K562 (cell line): ENCODE measurements around the gene SCARB2. TPM values are rescaled to one million over a fixed set of nuclear protein-coding genes. Genes with fewer than 3 reads are reported as not detected.

Experiments
- ILF3 ChIP-seq: fragments of 450-650 bp; IDR thresholded peaks from 2 replicates; pipeline ENCODE4 v1.6.1; 2018; ENCODE audit warnings: antibody characterized with exemption, mild to moderate bottlenecking, moderate library complexity, borderline replicate concordance
- KDM2B ChIP-seq: fragments of 250-450 bp; sonication (Bioruptor Pico); IDR thresholded peaks from 2 replicates; pipeline ENCODE4 v1.8.0; 2021; ENCODE audit warnings: mild to moderate bottlenecking, moderate library complexity
- ZBTB40 ChIP-seq, 2 experiments: fragments of 450-650 bp in 1 of 2; sonication (generic) in 1 of 2; formaldehyde crosslinking in 1 of 2; IDR thresholded peaks; 2 replicates each; pipeline versions ENCODE4 v1.7.1 to v1.9.0; 2016 to 2022; ENCODE audit warnings: inconsistent platforms in 1 of 2, mild to moderate bottlenecking in 1 of 2, missing genetic modification reagents in 1 of 2
- ZEB2 ChIP-seq: fragments of 450-650 bp; IDR thresholded peaks from 2 replicates; pipeline ENCODE4 v1.6.1; 2016
- polyA plus RNA-seq, 8 experiments: library from polyadenylated mRNA; depleted of rRNA in 4 of 8; stranded (reverse) in 5 of 8; unstranded in 3 of 8; fragments of >200 nt; fragmentation: Nextera tagmentation in 2 of 8; fragmentation: Illumina TruSeq in 1 of 8; extraction: Ambion mirVana in 2 of 8; extraction: Trizol in 1 of 8; gene quantifications; 2 replicates each; pipeline versions ENCODE4 v1.2.1 to v1.2.3, GENCODE V29; 2011 to 2014; ENCODE audit warnings: inconsistent platforms in 1 of 8, missing spikeins in 1 of 8
- total RNA-seq, 7 experiments: library from RNA; depleted of rRNA in 6 of 7; stranded (reverse); fragments of >200 nt in 6 of 7; fragmentation: Illumina TruSeq in 2 of 7; extraction: Trizol in 2 of 7; gene quantifications; 2 replicates each; pipeline versions ENCODE4 v1.2.1 to v1.2.3, GENCODE V29; 2011 to 2021; ENCODE audit warnings: low replicate concordance in 1 of 7
- TF ChIP-seq, protein P1 (sequence below), 2 experiments: fragments of 450-650 bp; IDR thresholded peaks; 2 replicates each; pipeline ENCODE4 v1.6.1; 2018; ENCODE audit warnings: mild to moderate bottlenecking in 2 of 2, low read depth in 1 of 2; ENCODE audit not compliant: partially characterized antibody in 2 of 2
- TF ChIP-seq, protein P2 (sequence below): fragments of 200-800 bp; sonication (Bioruptor generic); IDR thresholded peaks from 2 replicates; pipeline ENCODE4 v1.6.1; 2017; ENCODE audit warnings: missing genetic modification characterization, missing compliant biosample characterization
- TF ChIP-seq, protein P3 (sequence below): fragments of 250-450 bp; sonication (Bioruptor Pico); IDR thresholded peaks from 2 replicates; pipeline ENCODE4 v1.5.0; 2021
- TF ChIP-seq, protein P4 (sequence below): fragments of 450-650 bp; IDR thresholded peaks from 2 replicates; pipeline ENCODE4 v1.6.1; 2016

SCARB2 gene
- total and polyA plus RNA-seq, 9 of the 15 experiments (the other 6 are each of a cell fraction or from before 2014, with no cell fraction given) = 6.1 to 25.8 (median 17.8) TPM

DNA sequence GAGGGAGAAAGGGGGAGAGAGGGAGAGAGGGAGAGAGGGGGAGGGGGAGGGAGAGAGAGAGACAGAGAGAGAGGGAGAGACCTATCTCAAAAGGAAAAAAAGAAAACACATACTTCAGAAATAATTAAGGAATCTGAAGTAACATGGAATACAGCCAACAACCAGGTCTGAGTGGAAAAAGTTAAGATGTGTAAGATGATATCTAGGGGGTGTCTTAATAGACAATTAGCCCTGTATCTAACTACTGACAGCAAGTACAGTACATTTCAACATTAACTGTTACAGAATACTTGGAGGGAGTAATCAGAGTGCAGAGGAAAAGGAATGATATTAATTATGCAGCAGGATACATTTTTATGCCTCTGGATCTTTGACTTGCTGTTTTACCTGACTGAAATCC, 87.8 kb downstream of the SCARB2 start (continued):
- TF ChIP-seq, protein P1, sequence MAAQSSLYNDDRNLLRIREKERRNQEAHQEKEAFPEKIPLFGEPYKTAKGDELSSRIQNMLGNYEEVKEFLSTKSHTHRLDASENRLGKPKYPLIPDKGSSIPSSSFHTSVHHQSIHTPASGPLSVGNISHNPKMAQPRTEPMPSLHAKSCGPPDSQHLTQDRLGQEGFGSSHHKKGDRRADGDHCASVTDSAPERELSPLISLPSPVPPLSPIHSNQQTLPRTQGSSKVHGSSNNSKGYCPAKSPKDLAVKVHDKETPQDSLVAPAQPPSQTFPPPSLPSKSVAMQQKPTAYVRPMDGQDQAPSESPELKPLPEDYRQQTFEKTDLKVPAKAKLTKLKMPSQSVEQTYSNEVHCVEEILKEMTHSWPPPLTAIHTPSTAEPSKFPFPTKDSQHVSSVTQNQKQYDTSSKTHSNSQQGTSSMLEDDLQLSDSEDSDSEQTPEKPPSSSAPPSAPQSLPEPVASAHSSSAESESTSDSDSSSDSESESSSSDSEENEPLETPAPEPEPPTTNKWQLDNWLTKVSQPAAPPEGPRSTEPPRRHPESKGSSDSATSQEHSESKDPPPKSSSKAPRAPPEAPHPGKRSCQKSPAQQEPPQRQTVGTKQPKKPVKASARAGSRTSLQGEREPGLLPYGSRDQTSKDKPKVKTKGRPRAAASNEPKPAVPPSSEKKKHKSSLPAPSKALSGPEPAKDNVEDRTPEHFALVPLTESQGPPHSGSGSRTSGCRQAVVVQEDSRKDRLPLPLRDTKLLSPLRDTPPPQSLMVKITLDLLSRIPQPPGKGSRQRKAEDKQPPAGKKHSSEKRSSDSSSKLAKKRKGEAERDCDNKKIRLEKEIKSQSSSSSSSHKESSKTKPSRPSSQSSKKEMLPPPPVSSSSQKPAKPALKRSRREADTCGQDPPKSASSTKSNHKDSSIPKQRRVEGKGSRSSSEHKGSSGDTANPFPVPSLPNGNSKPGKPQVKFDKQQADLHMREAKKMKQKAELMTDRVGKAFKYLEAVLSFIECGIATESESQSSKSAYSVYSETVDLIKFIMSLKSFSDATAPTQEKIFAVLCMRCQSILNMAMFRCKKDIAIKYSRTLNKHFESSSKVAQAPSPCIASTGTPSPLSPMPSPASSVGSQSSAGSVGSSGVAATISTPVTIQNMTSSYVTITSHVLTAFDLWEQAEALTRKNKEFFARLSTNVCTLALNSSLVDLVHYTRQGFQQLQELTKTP (IDR thresholded peaks at IDR 0.05; ENCODE audit: low read depth in 1 of 2, partially characterized antibody in 2 of 2) = no peak
- TF ChIP-seq, protein P2, sequence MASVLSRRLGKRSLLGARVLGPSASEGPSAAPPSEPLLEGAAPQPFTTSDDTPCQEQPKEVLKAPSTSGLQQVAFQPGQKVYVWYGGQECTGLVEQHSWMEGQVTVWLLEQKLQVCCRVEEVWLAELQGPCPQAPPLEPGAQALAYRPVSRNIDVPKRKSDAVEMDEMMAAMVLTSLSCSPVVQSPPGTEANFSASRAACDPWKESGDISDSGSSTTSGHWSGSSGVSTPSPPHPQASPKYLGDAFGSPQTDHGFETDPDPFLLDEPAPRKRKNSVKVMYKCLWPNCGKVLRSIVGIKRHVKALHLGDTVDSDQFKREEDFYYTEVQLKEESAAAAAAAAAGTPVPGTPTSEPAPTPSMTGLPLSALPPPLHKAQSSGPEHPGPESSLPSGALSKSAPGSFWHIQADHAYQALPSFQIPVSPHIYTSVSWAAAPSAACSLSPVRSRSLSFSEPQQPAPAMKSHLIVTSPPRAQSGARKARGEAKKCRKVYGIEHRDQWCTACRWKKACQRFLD (CRISPR knock-in tag) = no peak
- TF ChIP-seq ZEB2 (no peak), ZBTB40 (IDR thresholded peaks at IDR 0.05) (no peak), ZBTB40 (CRISPR knock-in tag; IDR thresholded peaks at IDR 0.05) (no peak), ILF3 (no peak), KDM2B (CRISPR knock-in tag) (no peak)
- TF ChIP-seq, protein P3, sequence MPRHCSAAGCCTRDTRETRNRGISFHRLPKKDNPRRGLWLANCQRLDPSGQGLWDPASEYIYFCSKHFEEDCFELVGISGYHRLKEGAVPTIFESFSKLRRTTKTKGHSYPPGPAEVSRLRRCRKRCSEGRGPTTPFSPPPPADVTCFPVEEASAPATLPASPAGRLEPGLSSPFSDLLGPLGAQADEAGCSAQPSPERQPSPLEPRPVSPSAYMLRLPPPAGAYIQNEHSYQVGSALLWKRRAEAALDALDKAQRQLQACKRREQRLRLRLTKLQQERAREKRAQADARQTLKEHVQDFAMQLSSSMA (CRISPR knock-in tag) = no peak
- TF ChIP-seq, protein P4, sequence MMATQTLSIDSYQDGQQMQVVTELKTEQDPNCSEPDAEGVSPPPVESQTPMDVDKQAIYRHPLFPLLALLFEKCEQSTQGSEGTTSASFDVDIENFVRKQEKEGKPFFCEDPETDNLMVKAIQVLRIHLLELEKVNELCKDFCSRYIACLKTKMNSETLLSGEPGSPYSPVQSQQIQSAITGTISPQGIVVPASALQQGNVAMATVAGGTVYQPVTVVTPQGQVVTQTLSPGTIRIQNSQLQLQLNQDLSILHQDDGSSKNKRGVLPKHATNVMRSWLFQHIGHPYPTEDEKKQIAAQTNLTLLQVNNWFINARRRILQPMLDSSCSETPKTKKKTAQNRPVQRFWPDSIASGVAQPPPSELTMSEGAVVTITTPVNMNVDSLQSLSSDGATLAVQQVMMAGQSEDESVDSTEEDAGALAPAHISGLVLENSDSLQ = no peak
- TF ChIP-seq, all 486 proteins: peak for 0
